ENCODE data around the gene KLHL3.

The KLHL3 gene

GRCh38 chr5:137705106-137705505 is 30.8 kb downstream of the KLHL3 start:
- Histone ChIP-seq H3K9me3 (ENCODE audit: control insufficient read depth, insufficient read depth, low read depth, low read length) (no peaks in the 10 kb centered on the region), H3K4me3 (ENCODE audit: low read depth, low read length) (no peak overlapping the region), H3K4me1 (ENCODE audit: control insufficient read depth, insufficient read depth, low read length) (no peaks in the 10 kb centered on the region), H3K27ac (ENCODE audit: extremely low read depth, low read depth, low read length) (no peak overlapping the region), H3K36me3 (ENCODE audit: control insufficient read depth in 2 of 2, insufficient read depth in 1 of 2, low read length in 2 of 2) (no peaks in the 10 kb centered on the region)
- ChIA-PET POLR2A (no interaction called here), CTCF (no interaction called here)
- TF ChIP-seq ZNF175 (tag by site-specific recombination; IDR thresholded peaks at IDR 0.05): no peak
- TF ChIP-seq HOXC10 (CRISPR knock-in tag; IDR thresholded peaks at IDR 0.05): no peak
- TF ChIP-seq WT1 (tag by site-specific recombination; IDR thresholded peaks at IDR 0.05): no peak
- TF ChIP-seq ZNF311 (tag by site-specific recombination; IDR thresholded peaks at IDR 0.05; ENCODE audit: borderline replicate concordance): no peak
- no peak for TF ChIP-seq ZNF18 (tag by site-specific recombination; IDR thresholded peaks at IDR 0.05)
- no peak for TF ChIP-seq REPIN1 (tag by site-specific recombination; IDR thresholded peaks at IDR 0.05; ENCODE audit: low read depth)

GRCh38 chr5:137703565-137703964 is 32.3 kb downstream of the KLHL3 start:
- Histone ChIP-seq H3K9me3 (ENCODE audit: control insufficient read depth, insufficient read depth, low read depth, low read length) (no peaks in the 10 kb centered on the region), H3K4me3 (ENCODE audit: low read depth, low read length) (no peak overlapping the region), H3K36me3 (ENCODE audit: control insufficient read depth in 2 of 2, insufficient read depth in 1 of 2, low read length in 2 of 2) (no peaks in the 10 kb centered on the region), H3K27ac (ENCODE audit: extremely low read depth, low read depth, low read length) (no peak overlapping the region), H3K4me1 (ENCODE audit: control insufficient read depth, insufficient read depth, low read length) (no peaks in the 10 kb centered on the region)
- ChIA-PET CTCF (no interaction called here), POLR2A (no interaction called here)
- TF ChIP-seq ZNF221 (tag by site-specific recombination; IDR thresholded peaks at IDR 0.05; ENCODE audit: borderline replicate concordance) (no peak), ZBTB11 (tag by site-specific recombination; conservative IDR thresholded peaks at IDR 0.05; ENCODE audit: low read depth) (no peak), ZNF18 (tag by site-specific recombination; IDR thresholded peaks at IDR 0.05) (no peak), GFI1B (tag by site-specific recombination; IDR thresholded peaks at IDR 0.05) (no peak), ZNF23 (tag by site-specific recombination; IDR thresholded peaks at IDR 0.05; ENCODE audit: borderline replicate concordance) (no peak), WT1 (tag by site-specific recombination; IDR thresholded peaks at IDR 0.05) (no peak), ZNF114 (tag by site-specific recombination; IDR thresholded peaks at IDR 0.05) (no peak), ZNF121 (tag by site-specific recombination; IDR thresholded peaks at IDR 0.05) (no peak), ZNF777 (tag by site-specific recombination; IDR thresholded peaks at IDR 0.05; ENCODE audit: borderline replicate concordance) (no peak), ZNF610 (tag by site-specific recombination; IDR thresholded peaks at IDR 0.05; ENCODE audit: borderline replicate concordance) (no peak), ZNF10 (tag by site-specific recombination; IDR thresholded peaks at IDR 0.05) (no peak), PRDM10 (tag by site-specific recombination; IDR thresholded peaks at IDR 0.05) (no peak), ZFHX2 (tag by site-specific recombination; conservative IDR thresholded peaks at IDR 0.05) (no peak), ZSCAN16 (tag by site-specific recombination; IDR thresholded peaks at IDR 0.05) (no peak), SCRT1 (tag by site-specific recombination; IDR thresholded peaks at IDR 0.05; ENCODE audit: borderline replicate concordance) (no peak), ZBTB1 (tag by site-specific recombination; IDR thresholded peaks at IDR 0.05) (no peak), ZSCAN5A (tag by site-specific recombination; IDR thresholded peaks at IDR 0.05) (no peak), ZNF677 (tag by site-specific recombination; IDR thresholded peaks at IDR 0.05) (no peak)
